ENCODE results near the gene CCDC102A. TPM values are rescaled to one million over a fixed set of nuclear protein-coding genes. Genes with fewer than 3 reads are reported as not detected.
A peak's percentile ranks its signal among the peaks of the same experiment; 100 is the strongest.

CCDC102A gene
- polyA plus RNA-seq, 3 donors: not detected

DNA sequence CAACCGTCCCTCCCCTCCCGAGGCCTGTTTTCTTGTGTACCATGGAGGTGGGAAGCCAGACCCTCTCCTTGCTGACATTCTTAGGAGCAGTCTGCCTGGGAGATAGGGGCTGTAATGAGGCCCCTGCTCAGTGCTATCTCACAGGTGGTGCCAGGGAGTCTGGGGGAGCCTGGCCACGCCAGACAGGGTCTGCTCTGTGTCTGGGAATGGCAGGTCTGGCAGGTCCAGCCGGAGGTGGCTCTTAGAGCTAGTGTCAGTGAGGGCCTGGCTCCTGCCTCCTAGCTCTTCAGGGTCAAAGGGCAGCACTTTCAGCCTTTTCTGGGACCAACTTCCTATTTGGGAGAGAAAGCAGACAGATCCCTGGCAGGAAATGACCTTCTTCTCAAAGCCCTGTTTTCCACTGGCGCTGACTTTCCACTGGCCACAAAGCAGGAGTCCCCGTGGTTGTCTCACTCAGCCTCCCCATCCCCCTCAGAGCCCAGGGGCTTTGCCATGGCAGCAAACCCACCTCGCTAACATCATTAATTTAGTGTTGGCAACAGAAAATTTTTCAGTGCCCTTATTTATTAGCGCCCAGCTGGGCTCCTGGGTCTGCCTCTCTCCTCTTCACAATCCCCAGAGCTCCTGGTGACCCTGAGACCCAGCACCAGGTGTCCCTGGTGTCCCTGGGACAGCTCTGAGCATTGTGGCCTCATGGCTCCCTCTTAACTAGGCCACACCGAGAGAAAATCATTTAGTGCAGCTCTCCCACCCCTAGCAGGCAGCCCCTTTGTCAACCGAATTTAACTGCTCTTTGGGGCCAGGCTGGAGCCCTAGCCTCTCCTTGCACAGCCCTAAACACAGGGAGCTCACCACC, 26.1 kb downstream of the CCDC102A start:
- intact Hi-C loops (cut with micrococcal nuclease): no loop called here
- DNase-seq: no peak
- Mint-ChIP-seq H3K27me3 (ENCODE audit: low read depth in 3 of 3) (peaks cover 3% of the 10 kb centered on the region in 3 donors), H3K27ac (no peak overlapping the region), H3K36me3 (no peaks in the 10 kb centered on the region), H3K4me3 (no peak overlapping the region), H3K9me3 (peaks cover 0 to 1% (median 0%) of the 10 kb centered on the region in 7 donors), H3K4me1 (no peaks in the 10 kb centered on the region)
- Histone ChIP-seq H3K9ac (ENCODE audit: insufficient read depth, low read length, poor library complexity, severe bottlenecking) (no peak overlapping the region), H3K27ac (ENCODE audit: low read depth in 1 of 2, low read length in 2 of 2) (no peak overlapping the region), H3K4me2 (replicated peaks; ENCODE audit: extremely low read depth, low read length, poor library complexity, severe bottlenecking) (no peak overlapping the region), H2AFZ (ENCODE audit: insufficient read depth, low read depth, low read length, poor library complexity, severe bottlenecking) (no peak overlapping the region), H3K79me2 (ENCODE audit: insufficient read depth, low read length) (no peaks in the 10 kb centered on the region), H3K27me3 (ENCODE audit: control insufficient read depth in 2 of 2, insufficient read depth in 2 of 2, low read length in 2 of 2) (no peaks in the 10 kb centered on the region), H3K4me3 (replicated peaks in 1 of 3; ENCODE audit: low read depth in 2 of 3, low read length in 3 of 3) (no peak overlapping the region), H3K9me3 (replicated peaks in 1 of 2; ENCODE audit: control insufficient read depth in 1 of 2, insufficient read depth in 1 of 2, low read length in 2 of 2) (no peaks in the 10 kb centered on the region), H3K4me1 (ENCODE audit: control insufficient read depth in 1 of 2, insufficient read depth in 2 of 2, low read length in 2 of 2) (no peaks in the 10 kb centered on the region), H4K20me1 (ENCODE audit: insufficient read depth, low read length) (no peaks in the 10 kb centered on the region), H3K36me3 (replicated peaks in 1 of 2; ENCODE audit: control insufficient read depth in 1 of 2, insufficient read depth in 2 of 2, low read length in 2 of 2) (no peaks in the 10 kb centered on the region)
- WGBS (ENCODE audit: insufficient coverage): 89% methylated on average over 9 of the region's 10 CpGs
- TF ChIP-seq, protein P1, sequence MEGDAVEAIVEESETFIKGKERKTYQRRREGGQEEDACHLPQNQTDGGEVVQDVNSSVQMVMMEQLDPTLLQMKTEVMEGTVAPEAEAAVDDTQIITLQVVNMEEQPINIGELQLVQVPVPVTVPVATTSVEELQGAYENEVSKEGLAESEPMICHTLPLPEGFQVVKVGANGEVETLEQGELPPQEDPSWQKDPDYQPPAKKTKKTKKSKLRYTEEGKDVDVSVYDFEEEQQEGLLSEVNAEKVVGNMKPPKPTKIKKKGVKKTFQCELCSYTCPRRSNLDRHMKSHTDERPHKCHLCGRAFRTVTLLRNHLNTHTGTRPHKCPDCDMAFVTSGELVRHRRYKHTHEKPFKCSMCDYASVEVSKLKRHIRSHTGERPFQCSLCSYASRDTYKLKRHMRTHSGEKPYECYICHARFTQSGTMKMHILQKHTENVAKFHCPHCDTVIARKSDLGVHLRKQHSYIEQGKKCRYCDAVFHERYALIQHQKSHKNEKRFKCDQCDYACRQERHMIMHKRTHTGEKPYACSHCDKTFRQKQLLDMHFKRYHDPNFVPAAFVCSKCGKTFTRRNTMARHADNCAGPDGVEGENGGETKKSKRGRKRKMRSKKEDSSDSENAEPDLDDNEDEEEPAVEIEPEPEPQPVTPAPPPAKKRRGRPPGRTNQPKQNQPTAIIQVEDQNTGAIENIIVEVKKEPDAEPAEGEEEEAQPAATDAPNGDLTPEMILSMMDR (IDR thresholded peaks at IDR 0.05): no peak

DNA sequence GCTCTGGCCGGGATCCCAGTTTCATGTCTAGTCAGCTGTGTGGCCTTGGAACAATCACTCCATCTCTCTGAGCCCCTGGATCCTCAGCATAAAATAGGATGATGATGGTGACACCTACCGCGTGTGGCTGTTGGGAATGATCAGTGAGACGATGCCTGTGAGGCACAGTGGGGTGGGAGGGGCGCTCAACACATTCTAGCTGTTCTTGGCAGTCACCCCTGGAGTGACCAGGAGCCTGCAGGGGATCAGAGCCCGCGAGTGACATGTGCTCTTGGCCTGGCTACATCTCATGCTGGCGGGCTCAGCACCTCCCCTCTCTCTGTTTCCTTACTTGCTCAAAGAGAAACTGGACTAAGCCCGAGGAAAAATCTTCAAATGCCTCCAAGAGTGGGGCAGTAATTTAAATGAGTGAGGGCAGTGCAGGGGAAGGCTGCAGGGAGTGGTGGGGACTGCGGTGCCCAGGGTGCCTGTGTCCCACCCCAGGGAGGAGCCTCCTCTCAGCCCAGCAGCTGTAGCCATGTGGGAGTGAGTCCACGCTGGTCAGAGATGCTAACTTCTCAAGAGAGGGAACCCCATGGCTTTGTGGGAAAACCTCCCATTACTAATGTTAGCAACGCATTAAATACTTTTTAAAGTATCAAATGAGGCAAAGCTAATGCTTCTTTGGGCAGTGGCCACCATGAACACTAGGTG, 27.0 kb downstream of the CCDC102A start:
- H3K27me3 Mint-ChIP-seq (ENCODE audit: low read depth in 3 of 3): peaks cover 3% of the 10 kb centered on the region in 3 donors
- H3K27ac Mint-ChIP-seq: peak overlapping the region in 3 of 7 donors; percentile 13 to 56 (median 45)
- DNase-seq: no peak
- H3K9me3 Mint-ChIP-seq: no peaks in the 10 kb centered on the region
- Histone ChIP-seq H3K4me2 (replicated peaks; ENCODE audit: extremely low read depth, low read length, poor library complexity, severe bottlenecking) (no peak overlapping the region), H3K27ac (ENCODE audit: low read depth in 1 of 2, low read length in 2 of 2) (no peak overlapping the region), H2AFZ (ENCODE audit: insufficient read depth, low read depth, low read length, poor library complexity, severe bottlenecking) (no peak overlapping the region), H3K4me1 (ENCODE audit: control insufficient read depth in 1 of 2, insufficient read depth in 2 of 2, low read length in 2 of 2) (no peaks in the 10 kb centered on the region), H3K9me3 (replicated peaks in 1 of 2; ENCODE audit: control insufficient read depth in 1 of 2, insufficient read depth in 1 of 2, low read length in 2 of 2) (no peaks in the 10 kb centered on the region), H3K9ac (ENCODE audit: insufficient read depth, low read length, poor library complexity, severe bottlenecking) (no peak overlapping the region), H3K36me3 (replicated peaks in 1 of 2; ENCODE audit: control insufficient read depth in 1 of 2, insufficient read depth in 2 of 2, low read length in 2 of 2) (no peaks in the 10 kb centered on the region), H3K27me3 (ENCODE audit: control insufficient read depth in 2 of 2, insufficient read depth in 2 of 2, low read length in 2 of 2) (no peaks in the 10 kb centered on the region), H3K4me3 (replicated peaks in 1 of 3; ENCODE audit: low read depth in 2 of 3, low read length in 3 of 3) (no peak overlapping the region), H3K79me2 (ENCODE audit: insufficient read depth, low read length) (no peaks in the 10 kb centered on the region), H4K20me1 (ENCODE audit: insufficient read depth, low read length) (no peaks in the 10 kb centered on the region)
- TF ChIP-seq, protein P1 (IDR thresholded peaks at IDR 0.05): no peak
- no peaks in the 10 kb centered on the region for H3K4me1 Mint-ChIP-seq
- intact Hi-C loops (cut with micrococcal nuclease): no loop called here
- H3K4me3 Mint-ChIP-seq: no peak overlapping the region
- H3K36me3 Mint-ChIP-seq: no peaks in the 10 kb centered on the region
- WGBS (ENCODE audit: insufficient coverage): 90% methylated on average over 2 of the region's 12 CpGs
